M059J (cell line): Measurements from ENCODE around the gene CLEC5A. TPM values are rescaled to one million over a fixed set of nuclear protein-coding genes. Genes with fewer than 3 reads are reported as not detected.

Source experiments
- total RNA-seq: library from RNA; depleted of rRNA; stranded (reverse); fragments of >200 nt; shearing (Covaris generic); gene quantifications from 2 replicates; pipeline ENCODE4 v1.2.3, GENCODE V29; 2014; rRNA removed

Gene CLEC5A
- total RNA-seq, 1 experiment from 2014 or later = not detected

Other genes starting within 250 kb of the CLEC5A start
- gene DENND11, start 244.8 kb downstream of the CLEC5A start, total RNA-seq = 8.1 and 10.7 TPM in 2 replicates
- not detected in 2 replicates for gene WEE2, start 238.6 kb downstream of the CLEC5A start, total RNA-seq
- gene SSBP1, start 208.6 kb downstream of the CLEC5A start, total RNA-seq = 320 and 374 TPM in 2 replicates
- not detected in 2 replicates for gene TAS2R3, start 182.9 kb downstream of the CLEC5A start, total RNA-seq
- 0.20 TPM in 1 of 2 replicates, not detected in the other for gene TAS2R4, start 170.3 kb downstream of the CLEC5A start, total RNA-seq
- gene TAS2R5, start 156.8 kb downstream of the CLEC5A start, total RNA-seq = 0.30 TPM in 1 of 2 replicates, not detected in the other
- not detected in 2 replicates for gene PRSS37, start 105.5 kb downstream of the CLEC5A start, total RNA-seq
- not detected in 2 replicates for gene OR9A4, start 30.6 kb downstream of the CLEC5A start, total RNA-seq
- gene TAS2R38, start 26.8 kb upstream of the CLEC5A start, total RNA-seq = not detected in 2 replicates
- 0.10 and 0.20 TPM in 2 replicates for gene MGAM, start 48.9 kb upstream of the CLEC5A start, total RNA-seq
- gene MGAM2, start 164.7 kb upstream of the CLEC5A start, total RNA-seq = not detected in 2 replicates